ENCODE measurements around the gene IL1RAPL1. TPM values are rescaled to one million over a fixed set of nuclear protein-coding genes. Genes with fewer than 3 reads are reported as not detected.

The IL1RAPL1 gene
- total RNA-seq = not detected

DNA sequence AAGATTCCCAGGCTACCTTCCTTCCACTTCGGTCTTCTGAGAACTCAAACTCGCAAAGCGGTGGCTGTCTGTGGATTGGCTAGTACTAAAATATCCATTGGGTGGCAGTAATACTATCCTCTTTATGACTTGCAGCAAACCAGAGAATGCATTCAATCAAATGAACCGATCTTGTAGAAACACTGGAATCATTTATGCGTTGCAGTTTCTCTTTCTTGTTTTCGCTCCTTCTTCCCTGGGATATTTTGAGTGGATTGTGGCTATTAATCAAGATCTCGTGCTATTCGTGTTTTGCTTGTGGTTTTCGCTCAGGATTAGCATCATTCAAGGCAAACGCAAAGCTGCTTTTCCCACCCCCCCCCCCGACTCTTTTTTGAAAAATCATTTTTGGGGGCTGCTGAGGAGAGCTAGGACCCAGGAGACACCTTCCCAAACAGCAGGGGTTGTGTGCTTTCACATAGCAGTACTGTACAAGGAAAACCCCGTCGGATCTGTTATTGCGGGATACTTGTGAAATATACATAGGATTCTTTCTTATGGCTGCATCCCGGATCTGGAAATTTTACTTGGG is at the start of gene IL1RAPL1:
Gene IL1RAPL1, plus strand, starts transcription at position 466 of the 571 bp plus-strand sequence.
- Mint-ChIP-seq H3K27me3 (no peaks in the 10 kb centered on the region), H3K27ac (no peak within 1 kb of the TSS), H3K4me3 (no peak within 1 kb of the TSS), H3K4me1 (no peaks in the 10 kb centered on the region), H3K9me3 (no peaks in the 10 kb centered on the region), H3K36me3 (ENCODE audit: low read depth) (no peaks in the 10 kb centered on the region)
- no peak for DNase-seq
- ChIA-PET CTCF (no interaction called here), POLR2A (no interaction called here)

DNA sequence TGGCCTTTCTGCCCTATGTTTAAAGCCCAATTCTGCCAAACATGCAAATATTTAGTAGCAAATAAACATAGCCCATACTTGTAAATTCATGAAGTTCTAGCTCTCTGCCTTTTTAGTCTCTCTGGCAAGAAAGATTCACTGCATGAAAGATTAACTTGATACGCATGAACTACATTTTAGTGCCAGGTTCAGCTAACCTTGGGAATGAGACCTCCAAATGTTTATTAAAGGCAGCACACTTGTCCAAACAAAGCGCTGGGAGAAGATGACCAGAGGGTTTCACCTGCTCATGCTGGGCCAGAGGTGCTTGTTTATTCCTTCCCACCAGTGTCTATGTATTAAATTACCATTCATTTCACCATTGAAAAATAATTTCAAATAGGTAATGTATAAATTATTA is 44.5 kb upstream of the IL1RAPL1 start:
- ChIA-PET CTCF (no interaction called here), POLR2A (no interaction called here)
- H3K4me1 Mint-ChIP-seq = no peaks in the 10 kb centered on the region
- H3K27ac Mint-ChIP-seq = no peak overlapping the region
- no peaks in the 10 kb centered on the region for H3K9me3 Mint-ChIP-seq
- no peaks in the 10 kb centered on the region for H3K36me3 Mint-ChIP-seq (ENCODE audit: low read depth)
- no peak overlapping the region for H3K4me3 Mint-ChIP-seq
- no peaks in the 10 kb centered on the region for H3K27me3 Mint-ChIP-seq
- DNase-seq = no peak

DNA sequence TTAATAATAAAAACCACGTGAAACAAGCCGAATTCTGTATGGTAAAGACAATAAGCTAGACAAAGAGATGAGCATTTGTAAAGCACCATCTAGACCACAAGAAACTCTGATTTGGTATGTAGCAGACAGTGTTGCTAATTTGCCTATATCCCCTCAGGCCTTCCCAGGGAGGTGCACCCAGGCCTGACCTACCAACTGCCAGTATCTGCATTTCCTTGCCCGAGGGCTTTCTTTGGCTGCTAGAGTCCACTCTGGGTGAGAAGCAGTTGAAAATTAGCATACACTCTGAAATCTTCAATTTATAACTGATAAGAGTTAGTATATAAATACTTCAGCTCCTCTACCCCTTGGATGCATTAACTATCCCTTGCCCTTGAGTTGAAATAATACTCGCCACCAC is 37.4 kb upstream of the IL1RAPL1 start:
- CTCF ChIA-PET = no interaction called here
- H3K9me3 Mint-ChIP-seq = no peaks in the 10 kb centered on the region
- H3K27me3 Mint-ChIP-seq = no peaks in the 10 kb centered on the region
- H3K36me3 Mint-ChIP-seq (ENCODE audit: low read depth) = no peaks in the 10 kb centered on the region
- no peaks in the 10 kb centered on the region for H3K4me1 Mint-ChIP-seq
- no peak for DNase-seq
- no peak overlapping the region for H3K4me3 Mint-ChIP-seq
- H3K27ac Mint-ChIP-seq = no peak overlapping the region
- POLR2A ChIA-PET = no interaction called here

DNA sequence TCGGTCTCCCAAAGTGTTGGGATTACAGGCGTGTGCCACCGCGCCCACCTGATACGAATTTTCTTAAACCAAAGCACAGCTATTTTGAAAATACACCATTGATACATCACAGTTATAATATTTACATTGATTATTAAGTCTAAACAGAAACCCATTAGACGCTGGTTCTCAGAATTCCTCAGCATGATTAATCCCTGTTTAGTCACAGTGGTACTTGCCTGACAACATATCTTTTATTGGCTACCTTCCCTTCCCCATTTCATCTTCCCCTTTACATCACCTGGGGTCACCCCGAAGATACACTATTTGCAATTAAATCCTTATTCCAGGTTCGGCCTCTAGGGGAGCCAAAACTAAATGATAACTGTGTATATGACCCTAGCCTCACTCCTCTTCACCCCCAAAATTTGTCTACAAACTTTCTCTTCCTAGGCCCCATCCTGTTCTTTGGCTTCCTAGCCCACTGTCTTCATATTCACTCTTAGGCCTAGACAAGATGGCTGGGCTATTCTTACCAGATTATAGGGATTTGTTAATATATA is 36.8 kb upstream of the IL1RAPL1 start:
- CTCF ChIA-PET = no interaction called here

DNA sequence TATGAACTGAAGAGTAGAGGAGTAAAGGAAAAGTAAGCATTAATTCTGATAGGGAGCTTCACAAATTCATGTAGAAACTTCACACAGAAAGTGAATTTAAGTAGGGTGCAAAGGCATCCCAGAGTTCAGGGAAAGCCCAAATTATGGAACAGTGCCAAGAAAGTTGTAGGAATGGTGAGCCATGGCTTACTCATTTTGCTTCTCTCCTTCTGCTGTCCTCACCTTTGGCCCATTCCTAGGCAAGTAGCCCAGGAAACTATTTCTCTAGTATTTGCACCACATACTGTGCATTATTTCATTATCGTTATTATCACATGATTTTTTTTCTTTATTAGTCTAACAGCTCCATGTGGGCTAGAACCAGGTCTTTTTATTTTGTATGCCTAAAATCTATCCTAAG is 34.9 kb upstream of the IL1RAPL1 start:
- no peak overlapping the region for H3K4me3 Mint-ChIP-seq
- no peaks in the 10 kb centered on the region for H3K27me3 Mint-ChIP-seq
- ChIA-PET POLR2A (no interaction called here), CTCF (no interaction called here)
- H3K4me1 Mint-ChIP-seq = no peaks in the 10 kb centered on the region
- no peak for DNase-seq
- H3K27ac Mint-ChIP-seq = no peak overlapping the region
- no peaks in the 10 kb centered on the region for H3K9me3 Mint-ChIP-seq
- H3K36me3 Mint-ChIP-seq (ENCODE audit: low read depth) = no peaks in the 10 kb centered on the region

More for the DNA sequence above, 36.8 kb upstream of the IL1RAPL1 start:
- POLR2A ChIA-PET = no interaction called here
- no peaks in the 10 kb centered on the region for H3K9me3 Mint-ChIP-seq
- no peak for DNase-seq
- H3K4me1 Mint-ChIP-seq = no peaks in the 10 kb centered on the region
- no peak overlapping the region for H3K4me3 Mint-ChIP-seq
- no peaks in the 10 kb centered on the region for H3K27me3 Mint-ChIP-seq
- H3K27ac Mint-ChIP-seq = no peak overlapping the region
- H3K36me3 Mint-ChIP-seq (ENCODE audit: low read depth) = no peaks in the 10 kb centered on the region

DNA sequence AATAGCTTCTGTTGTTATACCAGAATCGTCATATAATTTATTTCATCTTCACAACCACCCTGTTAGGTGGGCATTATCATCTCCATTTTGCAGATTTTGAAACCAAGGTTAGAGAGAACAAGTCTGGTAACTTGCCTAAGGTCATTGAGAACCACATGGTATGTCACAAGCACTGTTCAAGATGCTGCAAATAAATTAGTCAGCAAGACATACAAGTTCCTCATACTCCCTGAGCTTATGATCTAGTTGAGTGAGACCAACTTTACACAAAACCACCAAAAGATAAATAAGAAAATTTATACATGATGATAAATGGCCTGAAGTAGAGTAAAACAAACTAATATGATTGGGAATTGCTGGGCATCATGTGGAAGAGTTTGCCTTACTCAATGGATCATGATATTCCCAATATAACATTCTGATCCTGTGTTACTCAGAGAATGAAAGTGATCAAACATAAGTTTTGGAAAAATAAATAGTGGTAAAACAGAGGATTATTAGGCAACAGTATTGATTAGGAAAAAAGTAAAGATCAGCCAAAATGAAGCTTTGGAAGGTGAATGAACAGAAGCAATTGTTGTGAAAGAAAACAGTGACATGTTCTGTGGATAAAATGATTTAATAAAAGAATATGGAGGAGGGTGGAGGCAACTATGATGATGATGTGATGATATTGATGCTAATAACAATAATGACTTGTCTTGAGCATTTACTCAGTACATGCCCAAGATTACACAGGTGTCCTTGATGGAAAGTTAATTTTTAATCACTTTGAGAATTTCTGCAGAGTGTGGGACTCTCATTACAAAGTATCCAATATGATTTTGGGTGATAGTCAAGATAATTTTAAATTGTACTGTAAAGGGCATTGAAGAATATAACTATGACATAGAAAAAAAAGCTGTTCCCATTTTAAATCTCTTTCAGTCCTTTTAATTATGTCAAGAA is 34.1 kb upstream of the IL1RAPL1 start:
- DNase-seq = no peak
- H3K36me3 Mint-ChIP-seq (ENCODE audit: low read depth) = no peaks in the 10 kb centered on the region
- CTCF ChIA-PET = no interaction called here
- H3K4me3 Mint-ChIP-seq = no peak overlapping the region
- H3K4me1 Mint-ChIP-seq = no peaks in the 10 kb centered on the region
- no peaks in the 10 kb centered on the region for H3K9me3 Mint-ChIP-seq
- POLR2A ChIA-PET = no interaction called here
- no peak overlapping the region for H3K27ac Mint-ChIP-seq
- H3K27me3 Mint-ChIP-seq = no peaks in the 10 kb centered on the region

DNA sequence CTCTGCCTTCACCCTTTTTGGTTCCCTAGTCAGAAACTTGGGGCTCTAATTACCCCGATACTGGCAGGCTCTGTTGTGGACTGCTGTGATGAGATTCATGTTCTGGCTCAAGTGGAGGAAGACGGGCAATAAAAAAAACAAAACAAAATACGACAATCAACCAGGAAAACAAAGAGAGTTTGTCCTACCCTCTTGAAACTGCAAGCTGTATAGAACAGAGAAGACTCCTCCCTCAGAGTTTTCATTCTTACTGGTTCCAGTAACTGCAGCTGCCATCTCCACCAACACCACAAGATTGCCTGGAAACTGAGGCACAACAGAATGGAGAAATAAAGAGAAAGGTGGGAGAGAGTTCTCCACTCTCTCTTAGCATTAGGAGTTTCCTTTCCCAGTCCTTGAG is 11.1 kb upstream of the IL1RAPL1 start:
- Mint-ChIP-seq H3K4me3 (no peak overlapping the region), H3K4me1 (no peaks in the 10 kb centered on the region), H3K27ac (no peak overlapping the region), H3K27me3 (no peaks in the 10 kb centered on the region), H3K9me3 (no peaks in the 10 kb centered on the region), H3K36me3 (ENCODE audit: low read depth) (no peaks in the 10 kb centered on the region)
- ChIA-PET POLR2A (no interaction called here), CTCF (no interaction called here)
- DNase-seq = no peak

DNA sequence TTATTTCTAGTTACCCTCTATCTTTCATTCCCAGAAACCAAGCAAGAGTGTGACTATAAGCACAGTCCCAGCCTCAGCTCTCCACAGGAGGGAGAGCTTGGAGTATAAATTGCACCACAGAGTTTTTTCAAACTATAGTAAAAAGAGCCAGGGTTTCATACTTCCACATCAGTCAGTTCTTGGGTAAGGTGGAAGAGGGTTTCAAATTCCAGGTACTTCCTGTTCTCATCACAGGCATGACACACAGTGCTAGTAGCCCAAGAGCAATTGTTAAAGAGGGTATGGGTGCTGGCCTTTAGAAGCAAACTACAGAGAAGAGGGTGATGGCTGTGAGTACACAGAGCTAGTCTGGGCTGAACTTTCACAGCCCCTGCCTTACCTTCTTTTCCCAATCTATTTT is 5.7 kb upstream of the IL1RAPL1 start:
- no peak for DNase-seq
- H3K27ac Mint-ChIP-seq = no peak overlapping the region
- no peaks in the 10 kb centered on the region for H3K36me3 Mint-ChIP-seq (ENCODE audit: low read depth)
- POLR2A ChIA-PET = no interaction called here
- CTCF ChIA-PET = no interaction called here
- no peaks in the 10 kb centered on the region for H3K27me3 Mint-ChIP-seq
- no peaks in the 10 kb centered on the region for H3K9me3 Mint-ChIP-seq
- H3K4me3 Mint-ChIP-seq = no peak overlapping the region
- no peaks in the 10 kb centered on the region for H3K4me1 Mint-ChIP-seq

DNA sequence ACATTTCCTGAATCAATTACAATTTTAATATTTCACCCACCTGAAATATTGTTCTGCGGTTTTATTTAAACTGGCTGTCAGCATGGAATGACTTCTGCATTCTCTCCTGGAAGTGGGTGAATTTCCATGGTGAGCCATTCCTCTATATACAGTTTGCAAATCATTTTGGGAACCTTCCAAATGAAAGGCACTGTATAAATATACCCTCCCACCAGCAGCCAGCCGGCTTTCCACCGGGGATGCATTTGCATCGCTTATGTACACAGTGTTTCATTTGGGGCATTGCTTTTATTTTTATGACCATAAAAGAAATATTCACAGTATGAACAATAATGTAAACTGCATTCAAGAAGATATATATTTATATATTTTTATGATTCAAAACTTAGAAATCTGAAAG is 4.7 kb upstream of the IL1RAPL1 start:
- H3K4me1 Mint-ChIP-seq = no peaks in the 10 kb centered on the region
- no peak overlapping the region for H3K27ac Mint-ChIP-seq
- no peak overlapping the region for H3K4me3 Mint-ChIP-seq

DNA sequence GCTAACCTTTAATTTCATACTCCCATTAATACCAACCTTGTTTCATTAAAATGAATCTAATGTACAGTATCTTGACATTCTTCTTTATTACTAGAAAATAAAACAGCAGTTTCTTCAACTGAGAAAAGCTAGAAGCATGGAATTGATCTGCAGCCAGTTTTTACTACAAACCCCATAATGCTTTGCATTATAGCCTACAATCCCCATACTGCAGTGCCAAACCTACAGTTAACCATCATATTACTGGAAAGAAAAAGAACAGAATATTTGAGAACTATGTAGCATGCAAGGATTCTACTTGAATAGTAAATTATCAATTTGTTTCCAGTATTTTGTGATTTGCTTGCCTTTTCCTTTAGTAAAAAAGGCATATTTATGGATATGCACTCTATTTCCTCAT is 3.2 kb upstream of the IL1RAPL1 start:
- no peak overlapping the region for H3K4me3 Mint-ChIP-seq
- ChIA-PET CTCF (no interaction called here), POLR2A (no interaction called here)
- no peaks in the 10 kb centered on the region for H3K9me3 Mint-ChIP-seq
- no peaks in the 10 kb centered on the region for H3K36me3 Mint-ChIP-seq (ENCODE audit: low read depth)
- no peaks in the 10 kb centered on the region for H3K27me3 Mint-ChIP-seq
- no peak for DNase-seq
- H3K27ac Mint-ChIP-seq = no peak overlapping the region
- H3K4me1 Mint-ChIP-seq = no peaks in the 10 kb centered on the region

More for the DNA sequence above, 4.7 kb upstream of the IL1RAPL1 start:
- Mint-ChIP-seq H3K36me3 (ENCODE audit: low read depth) (no peaks in the 10 kb centered on the region), H3K27me3 (no peaks in the 10 kb centered on the region), H3K9me3 (no peaks in the 10 kb centered on the region)
- no peak for DNase-seq
- ChIA-PET POLR2A (no interaction called here), CTCF (no interaction called here)

DNA sequence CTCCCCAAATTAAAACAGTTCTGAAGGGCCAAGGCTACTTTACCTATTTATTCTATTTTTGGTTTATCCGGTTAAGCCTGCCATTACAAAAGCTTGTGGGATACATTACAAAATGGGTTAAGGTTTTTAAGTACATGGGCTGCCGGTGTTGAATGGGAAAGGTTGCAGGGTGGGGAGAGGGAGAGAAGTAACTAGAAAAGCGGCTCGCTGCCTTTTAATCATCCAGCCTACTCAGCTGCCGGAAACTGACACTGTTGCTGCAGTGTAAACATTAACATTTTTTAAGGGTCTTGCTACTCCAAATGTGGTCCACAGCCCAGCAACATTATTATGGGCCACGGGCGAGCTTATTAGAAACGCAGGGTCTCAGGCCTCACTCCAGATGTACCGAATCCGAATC is 1.5 kb upstream of the IL1RAPL1 start:
- ChIA-PET CTCF (no interaction called here), POLR2A (no interaction called here)
- Mint-ChIP-seq H3K27ac (no peak overlapping the region), H3K4me3 (no peak overlapping the region), H3K4me1 (no peaks in the 10 kb centered on the region), H3K27me3 (no peaks in the 10 kb centered on the region), H3K9me3 (no peaks in the 10 kb centered on the region), H3K36me3 (ENCODE audit: low read depth) (no peaks in the 10 kb centered on the region)
- no peak for DNase-seq

DNA sequence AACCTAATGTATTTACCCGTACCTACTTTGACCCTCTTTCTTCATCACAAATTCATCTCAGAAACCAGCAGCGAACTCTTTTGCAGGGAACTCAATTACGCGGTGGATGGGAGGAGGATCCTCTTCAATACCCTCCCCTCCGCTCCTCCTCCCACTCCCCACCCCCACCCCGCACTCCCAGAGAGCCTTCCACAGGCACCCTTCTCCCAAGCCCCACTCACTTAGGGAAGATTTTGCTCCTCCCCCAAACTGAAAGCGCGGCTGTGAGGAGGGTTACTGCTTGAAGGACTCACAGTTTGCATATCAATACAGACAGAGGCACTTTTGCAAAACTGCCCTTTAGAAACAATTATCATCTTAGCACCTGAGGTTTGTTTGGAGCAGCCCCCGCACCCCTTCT is 960 bp upstream of the IL1RAPL1 start:
- no peaks in the 10 kb centered on the region for H3K27me3 Mint-ChIP-seq
- H3K4me3 Mint-ChIP-seq = no peak overlapping the region
- DNase-seq = no peak
- POLR2A ChIA-PET = no interaction called here
- CTCF ChIA-PET = no interaction called here
- H3K36me3 Mint-ChIP-seq (ENCODE audit: low read depth) = no peaks in the 10 kb centered on the region
- no peaks in the 10 kb centered on the region for H3K4me1 Mint-ChIP-seq
- H3K27ac Mint-ChIP-seq = no peak overlapping the region
- no peaks in the 10 kb centered on the region for H3K9me3 Mint-ChIP-seq

DNA sequence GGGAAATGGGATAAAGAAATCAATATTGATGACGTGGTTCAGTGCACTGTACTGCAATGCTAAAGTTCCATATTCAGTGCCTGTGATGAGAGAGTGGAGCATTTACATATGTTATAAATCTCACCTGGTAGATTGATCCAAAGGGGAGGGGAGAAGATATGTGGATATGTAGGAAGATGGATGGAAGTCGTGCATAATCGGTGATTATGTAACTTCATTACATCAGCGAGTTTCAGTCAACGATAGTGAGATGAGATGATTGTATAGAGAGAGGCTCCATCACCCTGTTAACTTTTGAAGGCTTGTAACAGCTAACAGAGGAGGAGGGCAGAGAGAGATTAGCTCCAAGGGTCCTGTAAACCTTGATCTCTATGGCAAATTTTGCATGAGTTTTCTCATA is 1.8 kb downstream of the IL1RAPL1 start:
- Mint-ChIP-seq H3K27me3 (no peaks in the 10 kb centered on the region), H3K4me3 (no peak overlapping the region), H3K27ac (no peak overlapping the region), H3K9me3 (no peaks in the 10 kb centered on the region), H3K36me3 (ENCODE audit: low read depth) (no peaks in the 10 kb centered on the region), H3K4me1 (no peaks in the 10 kb centered on the region)
- ChIA-PET CTCF (no interaction called here), POLR2A (no interaction called here)
- DNase-seq = no peak

DNA sequence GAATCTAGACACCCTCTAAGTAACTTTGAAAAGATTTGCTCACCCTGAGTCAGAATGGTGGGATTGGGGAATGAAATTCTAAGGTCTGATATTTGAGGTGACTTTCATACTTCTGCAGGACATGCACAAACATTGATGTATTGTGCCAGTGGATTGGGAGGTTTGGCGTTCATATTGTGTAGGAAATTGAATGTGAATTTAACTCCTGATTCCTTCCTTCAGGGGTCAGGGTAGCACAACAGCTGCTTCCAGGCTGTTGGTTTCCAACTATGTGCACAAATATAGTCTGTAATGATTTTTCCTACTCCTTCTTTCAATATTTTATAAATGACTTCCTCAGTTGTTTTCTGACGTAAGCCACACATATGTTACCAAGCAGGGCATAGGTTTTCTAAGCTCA is 3.1 kb downstream of the IL1RAPL1 start:
- H3K4me1 Mint-ChIP-seq = no peaks in the 10 kb centered on the region
- no peak for DNase-seq
- ChIA-PET POLR2A (no interaction called here), CTCF (no interaction called here)
- H3K27ac Mint-ChIP-seq = no peak overlapping the region
- no peaks in the 10 kb centered on the region for H3K27me3 Mint-ChIP-seq
- H3K9me3 Mint-ChIP-seq = no peaks in the 10 kb centered on the region
- no peak overlapping the region for H3K4me3 Mint-ChIP-seq
- H3K36me3 Mint-ChIP-seq (ENCODE audit: low read depth) = no peaks in the 10 kb centered on the region
